ENCODE results near the gene KCNB1.

KCNB1 gene

DNA sequence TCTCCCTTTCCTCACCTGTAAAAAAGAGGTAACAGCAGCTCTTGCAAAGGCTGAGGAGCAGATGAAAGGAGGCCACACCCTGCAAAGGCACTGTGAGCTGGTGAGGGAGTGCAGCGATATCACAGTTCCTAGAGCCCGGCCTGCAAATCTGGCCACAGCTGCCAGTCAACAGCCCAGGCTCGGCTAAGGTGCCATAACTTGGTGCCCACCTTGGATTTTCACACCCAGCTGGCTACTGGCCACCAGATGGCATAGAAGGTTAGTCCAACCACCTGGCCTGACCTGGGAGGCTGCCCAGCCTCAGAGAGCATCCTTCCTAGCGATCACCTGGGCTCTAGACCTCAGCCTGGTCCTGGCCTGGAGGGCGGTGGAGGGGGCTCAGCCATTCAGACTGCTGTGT is 46.8 kb downstream of the KCNB1 start:
- no peaks in the 10 kb centered on the region for H3K36me3 ChIP-seq (replicated peaks; ENCODE audit: low read depth, low read length)
- no peak overlapping the region for H2AFZ ChIP-seq (ENCODE audit: low read depth, low read length)
- no peaks in the 10 kb centered on the region for H4K20me1 ChIP-seq (ENCODE audit: insufficient read depth, low read length)
- H3K79me2 ChIP-seq (ENCODE audit: low read length) = no peaks in the 10 kb centered on the region
- no peak overlapping the region for H3K27ac ChIP-seq (ENCODE audit: low read length)
- no peaks in the 10 kb centered on the region for H3K9me3 ChIP-seq (ENCODE audit: insufficient read depth, low read length)
- peaks cover 39% of the 10 kb centered on the region for H3K27me3 ChIP-seq (ENCODE audit: low read depth, low read length)
- H3K4me2 ChIP-seq (ENCODE audit: low read length) = no peak overlapping the region
- no peak for TF ChIP-seq EZH2phosphoT487 (IDR thresholded peaks at IDR 0.05; ENCODE audit: low read depth)
- peak; percentile 19; the same call in 1 of the 2 replicates for TF ChIP-seq CTCF (IDR thresholded peaks at IDR 0.05; ENCODE audit: low read depth, low read length)
- no peak overlapping the region for H3K4me3 ChIP-seq (ENCODE audit: low read length)
- H3K9ac ChIP-seq (ENCODE audit: low read length) = no peak overlapping the region
- no peaks in the 10 kb centered on the region for H3K4me1 ChIP-seq (ENCODE audit: low read length)

GRCh38 chr20:49433333-49433732 is 49.1 kb downstream of the KCNB1 start:
- no peaks in the 10 kb centered on the region for H3K79me2 ChIP-seq (ENCODE audit: low read length)
- no peak overlapping the region for H3K4me2 ChIP-seq (ENCODE audit: low read length)
- H3K9me3 ChIP-seq (ENCODE audit: insufficient read depth, low read length) = no peaks in the 10 kb centered on the region
- H2AFZ ChIP-seq (ENCODE audit: low read depth, low read length) = no peak overlapping the region
- H3K27me3 ChIP-seq (ENCODE audit: low read depth, low read length) = peaks cover 53% of the 10 kb centered on the region
- no peak overlapping the region for H3K4me3 ChIP-seq (ENCODE audit: low read length)
- no peaks in the 10 kb centered on the region for H4K20me1 ChIP-seq (ENCODE audit: insufficient read depth, low read length)
- H3K4me1 ChIP-seq (ENCODE audit: low read length) = no peaks in the 10 kb centered on the region
- no peaks in the 10 kb centered on the region for H3K36me3 ChIP-seq (replicated peaks; ENCODE audit: low read depth, low read length)
- H3K27ac ChIP-seq (ENCODE audit: low read length) = no peak overlapping the region
- TF ChIP-seq CTCF (IDR thresholded peaks at IDR 0.05; ENCODE audit: low read depth, low read length) (no peak), EZH2phosphoT487 (IDR thresholded peaks at IDR 0.05; ENCODE audit: low read depth) (no peak)
- H3K9ac ChIP-seq (ENCODE audit: low read length) = no peak overlapping the region

GRCh38 chr20:49432550-49432949 is 49.9 kb downstream of the KCNB1 start:
- TF ChIP-seq EZH2phosphoT487 (IDR thresholded peaks at IDR 0.05; ENCODE audit: low read depth) = no peak
- no peak for TF ChIP-seq CTCF (IDR thresholded peaks at IDR 0.05; ENCODE audit: low read depth, low read length)
- H3K36me3 ChIP-seq (replicated peaks; ENCODE audit: low read depth, low read length) = no peaks in the 10 kb centered on the region
- no peak overlapping the region for H3K27ac ChIP-seq (ENCODE audit: low read length)
- H3K4me3 ChIP-seq (ENCODE audit: low read length) = no peak overlapping the region
- H3K4me1 ChIP-seq (ENCODE audit: low read length) = no peaks in the 10 kb centered on the region
- no peaks in the 10 kb centered on the region for H3K9me3 ChIP-seq (ENCODE audit: insufficient read depth, low read length)
- no peaks in the 10 kb centered on the region for H4K20me1 ChIP-seq (ENCODE audit: insufficient read depth, low read length)
- no peak overlapping the region for H2AFZ ChIP-seq (ENCODE audit: low read depth, low read length)
- peaks cover 52% of the 10 kb centered on the region for H3K27me3 ChIP-seq (ENCODE audit: low read depth, low read length)
- H3K79me2 ChIP-seq (ENCODE audit: low read length) = no peaks in the 10 kb centered on the region
- no peak overlapping the region for H3K9ac ChIP-seq (ENCODE audit: low read length)
- no peak overlapping the region for H3K4me2 ChIP-seq (ENCODE audit: low read length)

- Histone ChIP-seq H3K9me3 (ENCODE audit: insufficient read depth, low read length) (no peaks in the 10 kb centered on the region), H3K9ac (ENCODE audit: low read length) (no peak overlapping the region), H3K36me3 (replicated peaks; ENCODE audit: low read depth, low read length) (no peaks in the 10 kb centered on the region), H3K79me2 (ENCODE audit: low read length) (no peaks in the 10 kb centered on the region), H3K4me1 (ENCODE audit: low read length) (no peaks in the 10 kb centered on the region), H3K27ac (ENCODE audit: low read length) (no peak overlapping the region), H2AFZ (ENCODE audit: low read depth, low read length) (no peak overlapping the region), H4K20me1 (ENCODE audit: insufficient read depth, low read length) (no peaks in the 10 kb centered on the region), H3K4me2 (ENCODE audit: low read length) (no peak overlapping the region), H3K4me3 (ENCODE audit: low read length) (no peak overlapping the region), H3K27me3 (ENCODE audit: low read depth, low read length) (peaks cover 48% of the 10 kb centered on the region)
- TF ChIP-seq CTCF (IDR thresholded peaks at IDR 0.05; ENCODE audit: low read depth, low read length) = no peak
- no peak for TF ChIP-seq EZH2phosphoT487 (IDR thresholded peaks at IDR 0.05; ENCODE audit: low read depth)
Observed at GRCh38 chr20:49431329-49431728, 51.1 kb downstream of the KCNB1 start.

Measured in OCI-LY3 (cell line).